HG03139 (cell line): ENCODE measurements around the gene SPNS1.

Experiments
- ATAC-seq: cut with Tn5 transposase; IDR thresholded peaks from one replicate; pipeline ENCODE4 v1.9.1; 2021; ENCODE audit not compliant: unreplicated experiment

Gene SPNS1

DNA sequence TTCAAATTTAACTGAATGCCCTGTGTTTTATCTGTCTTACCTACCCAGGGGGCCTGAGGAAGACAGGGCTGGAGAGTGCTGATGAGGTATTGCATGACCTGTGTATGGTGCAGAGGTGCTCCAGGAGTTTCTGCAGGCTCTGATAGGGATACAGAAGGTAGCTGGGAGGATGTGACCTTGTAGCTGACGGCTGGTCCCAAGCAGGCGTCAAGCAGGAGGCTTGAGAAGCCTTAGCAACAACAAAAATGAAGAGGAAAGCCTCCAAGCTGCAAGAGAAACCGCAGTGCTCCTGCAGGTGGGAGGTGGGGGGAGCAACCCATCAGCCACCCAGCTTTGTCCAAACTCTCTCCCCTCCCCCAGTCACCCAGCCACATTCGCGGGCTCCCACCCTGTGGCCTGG lies 50.6 kb downstream of the SPNS1 start:
- ATAC-seq = no peak

DNA sequence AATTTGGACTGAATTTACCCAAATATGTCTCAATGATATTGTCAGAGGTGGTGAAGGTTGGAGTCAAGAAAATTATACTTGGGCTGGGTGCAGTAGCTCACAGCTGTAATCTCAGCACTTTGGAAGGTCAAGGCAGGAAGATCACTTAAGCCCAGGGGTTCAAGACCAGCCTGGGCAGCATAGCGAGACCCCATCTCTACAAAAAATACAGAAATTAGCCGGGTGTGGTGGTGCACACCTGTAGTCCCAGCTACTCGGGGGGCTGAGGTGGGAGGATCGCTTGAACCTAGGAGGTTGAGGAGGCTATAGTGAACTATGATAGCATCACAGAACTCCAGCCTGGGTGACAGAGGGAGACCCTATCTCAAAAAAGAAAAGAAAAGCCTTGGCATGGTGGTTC lies 51.2 kb downstream of the SPNS1 start:
- no peak for ATAC-seq

DNA sequence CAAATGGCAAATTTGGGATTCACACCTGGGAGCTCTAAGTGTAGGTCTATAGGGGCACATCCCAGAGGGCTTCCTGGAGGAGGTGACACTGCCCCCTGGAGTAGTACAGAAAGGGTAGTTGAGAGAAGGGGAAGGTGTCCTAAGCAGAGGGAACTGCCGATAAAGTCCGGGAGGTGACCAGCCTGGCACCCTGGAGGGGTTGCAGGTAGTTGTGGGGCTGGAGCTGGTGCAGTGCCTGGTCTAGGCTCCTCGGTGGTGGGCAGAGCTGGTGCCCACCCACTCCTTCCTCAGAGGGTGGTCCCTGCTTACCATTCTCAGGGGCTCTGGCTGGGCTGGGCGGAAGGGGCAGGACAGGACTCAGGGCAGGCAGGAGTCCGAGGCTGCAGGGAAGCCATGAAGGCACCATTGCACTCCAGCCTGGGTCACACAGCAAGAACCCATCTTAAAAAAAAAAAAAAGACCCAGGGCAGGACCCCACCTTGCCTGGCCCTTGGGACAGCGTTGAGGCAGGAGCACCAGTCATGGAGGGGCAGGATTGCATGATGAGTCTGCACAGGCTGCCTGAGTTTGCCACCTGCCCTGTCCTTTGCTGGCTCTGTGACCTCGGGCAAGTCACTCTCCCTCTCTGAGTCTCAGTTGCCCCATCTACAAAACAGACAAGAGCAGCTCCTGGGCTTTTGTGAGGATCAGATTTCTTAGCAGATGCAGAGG lies 54.0 kb downstream of the SPNS1 start:
- no peak for ATAC-seq

DNA sequence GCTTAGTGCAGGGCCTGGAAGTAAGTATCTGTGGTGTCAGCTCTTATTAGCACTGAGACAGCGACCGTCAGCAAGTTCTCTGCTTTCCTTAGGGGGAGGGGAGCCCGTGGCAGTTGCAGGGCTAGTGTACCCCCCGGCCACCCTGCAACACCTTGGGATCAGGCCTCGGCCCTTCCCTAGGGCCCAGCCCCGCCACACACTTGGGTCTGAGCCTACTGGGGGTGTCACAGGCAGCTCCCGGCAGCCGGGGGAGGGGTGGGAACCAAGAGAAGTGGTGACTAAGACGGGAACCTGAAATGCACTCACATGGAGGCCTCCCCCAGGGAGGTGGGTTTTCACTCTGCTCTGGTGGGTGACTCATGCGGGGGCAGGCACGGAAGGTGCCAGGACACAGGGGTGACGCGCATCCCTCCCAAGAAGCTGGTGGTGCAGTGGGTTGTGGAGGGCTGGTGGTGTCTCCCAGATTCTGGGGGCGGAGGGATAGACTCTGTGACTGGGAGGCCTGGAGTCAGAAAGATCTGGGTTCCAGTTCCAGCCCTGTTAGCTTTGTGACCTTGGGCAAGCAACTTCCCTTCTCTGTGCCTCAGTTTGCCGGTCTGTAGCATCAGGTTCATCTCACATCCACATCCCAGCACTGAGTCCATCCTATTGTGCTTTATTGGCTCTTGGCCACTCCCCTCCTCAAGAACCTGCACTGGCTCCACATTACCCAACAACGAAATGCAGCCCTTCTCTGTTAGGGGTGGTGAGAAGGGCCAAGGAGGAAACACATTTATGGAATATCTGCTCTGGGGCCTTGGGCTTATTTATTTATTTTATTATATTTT lies 54.8 kb downstream of the SPNS1 start:
- ATAC-seq = no peak

DNA sequence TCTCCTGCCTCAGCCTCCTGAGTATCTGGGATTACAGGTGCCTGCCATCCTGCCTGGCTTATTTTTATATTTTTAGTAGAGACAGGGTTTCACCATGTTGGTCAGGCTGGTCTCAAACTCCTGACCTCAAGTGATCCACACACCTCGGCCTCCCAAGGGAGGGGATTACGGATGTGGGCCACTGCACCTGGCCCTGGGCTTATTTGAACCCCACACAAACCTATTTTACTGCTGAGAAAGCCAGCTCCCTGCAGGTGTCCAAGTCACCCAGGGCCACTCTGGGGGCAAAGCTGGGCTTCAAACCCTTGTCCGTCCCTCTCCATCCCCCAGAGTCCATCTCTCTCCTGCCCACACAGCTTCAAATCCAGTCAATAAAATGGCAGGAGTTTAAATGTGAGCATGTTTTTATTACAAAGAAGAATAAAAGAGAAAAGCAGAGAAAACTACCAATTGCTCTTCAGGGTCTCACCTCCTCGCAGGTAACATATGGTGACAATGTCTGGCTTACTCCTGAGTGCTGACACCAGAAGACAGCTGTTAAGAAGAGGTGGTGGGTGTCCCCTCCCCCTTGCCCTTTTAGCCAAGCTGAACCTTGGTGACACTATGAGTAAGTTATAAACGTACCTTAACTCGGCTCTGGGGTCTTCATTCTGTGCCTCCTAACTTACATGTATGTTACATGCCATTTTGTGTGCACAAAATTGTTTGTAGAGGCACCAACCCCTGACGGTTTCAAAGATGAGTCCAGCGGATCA lies 55.7 kb downstream of the SPNS1 start:
- no peak for ATAC-seq
